HEK293T (cell line): Measurements from ENCODE around the gene ANO2.

Experiments
- BHLHE40 ChIP-seq: fragments of 450-650 bp; IDR thresholded peaks from 2 replicates; pipeline ENCODE4 v1.6.1; 2016; ENCODE audit warnings: mild to moderate bottlenecking, moderate library complexity, borderline replicate concordance
- FOXA1 ChIP-seq: fragments of 450-650 bp; IDR thresholded peaks from 2 replicates; pipeline ENCODE4 v1.6.1; 2016; ENCODE audit warnings: mild to moderate bottlenecking
- FOXK2 ChIP-seq: fragments of 450-650 bp; IDR thresholded peaks from 2 replicates; pipeline ENCODE4 v1.6.1; 2016; ENCODE audit warnings: mild to moderate bottlenecking
- FOXM1 ChIP-seq: fragments of 450-650 bp; IDR thresholded peaks from 2 replicates; pipeline ENCODE4 v1.6.1; 2017; ENCODE audit warnings: mild to moderate bottlenecking, borderline replicate concordance
- HDGF ChIP-seq: fragments of 450-650 bp; IDR thresholded peaks from 2 replicates; pipeline ENCODE4 v1.6.1; 2017; ENCODE audit warnings: antibody characterized with exemption, borderline replicate concordance
- L3MBTL2 ChIP-seq: fragments of 450-650 bp; conservative IDR thresholded peaks from 2 replicates; pipeline ENCODE4 v1.6.1; 2016; ENCODE audit warnings: mild to moderate bottlenecking
- NFRKB ChIP-seq: fragments of 450-650 bp; IDR thresholded peaks from 2 replicates; pipeline ENCODE4 v1.6.1; 2016; ENCODE audit warnings: mild to moderate bottlenecking, moderate library complexity
- SP1 ChIP-seq: fragments of 450-650 bp; IDR thresholded peaks from 2 replicates; pipeline ENCODE4 v1.6.1; 2017
- ZNF384 ChIP-seq: fragments of 450-650 bp; IDR thresholded peaks from 2 replicates; pipeline ENCODE4 v1.6.1; 2016

DNA sequence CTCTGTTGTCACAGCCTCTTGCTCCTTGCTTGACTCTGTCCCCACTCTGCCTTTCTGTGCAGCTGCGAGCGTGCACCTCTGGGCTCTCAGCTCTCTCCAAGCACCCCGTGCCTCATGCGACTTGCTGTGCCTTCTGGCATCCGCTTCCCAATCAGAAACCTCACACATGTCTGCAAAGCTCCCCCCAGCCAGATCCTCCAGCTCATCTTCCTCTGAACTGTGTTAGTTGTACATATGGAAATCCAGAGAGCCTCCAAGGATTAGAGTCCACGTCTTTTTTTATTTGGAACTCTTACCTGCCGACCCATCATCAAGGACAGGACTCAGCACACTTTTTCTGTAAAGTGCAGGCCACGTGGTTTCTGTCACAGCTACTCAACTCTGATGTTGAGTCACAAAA, 70.5 kb downstream of the ANO2 start:
- TF ChIP-seq FOXA1 = no peak
- no peak for TF ChIP-seq HDGF
- TF ChIP-seq FOXM1 = no peak
- no peak for TF ChIP-seq ZNF384
- no peak for TF ChIP-seq BHLHE40
- no peak for TF ChIP-seq NFRKB
- no peak for TF ChIP-seq FOXK2
- TF ChIP-seq L3MBTL2 = no peak
- no peak for TF ChIP-seq SP1
